ENCODE measurements around the gene FIG4. TPM values are rescaled to one million over a fixed set of nuclear protein-coding genes. Genes with fewer than 3 reads are reported as not detected.
"Not testable (repeated sequence)": the region's sequence is repeated elsewhere in the genome, so short reads cannot be mapped to it uniquely, and the experiment has no call there.

Gene FIG4
- total and polyA plus RNA-seq, 2 donors (not counting 1 experiment from before 2014, with no cell fraction given), result 21.1 to 38.3 TPM

- no peaks in the 10 kb centered on the region for H3K9me3 ChIP-seq (ENCODE audit: control insufficient read depth, insufficient read depth, low read depth, low read length)
- H3K9ac ChIP-seq (ENCODE audit: insufficient read depth, low read length), result no peak overlapping the region
- H3K4me2 ChIP-seq (ENCODE audit: extremely low read depth, insufficient read depth, low read length), result no peak overlapping the region
- H4K20me1 ChIP-seq (ENCODE audit: control insufficient read depth, extremely low read depth, insufficient read depth, low read length), result no peaks in the 10 kb centered on the region
- DNase-seq (ENCODE audit: low read depth in 2 of 2), result peak in 1 of 2 donors; percentile 39
- TF ChIP-seq EZH2 (IDR thresholded peaks at IDR 0.05; ENCODE audit: low read length, missing control alignments), result no peak
- no peaks in the 10 kb centered on the region for H3K36me3 ChIP-seq (ENCODE audit: control insufficient read depth, insufficient read depth, low read length)
- H3K27me3 ChIP-seq (ENCODE audit: control insufficient read depth, insufficient read depth, low read length), result no peaks in the 10 kb centered on the region
- H3K27ac ChIP-seq (ENCODE audit: insufficient read depth, low read length), result no peak overlapping the region
- H3K79me2 ChIP-seq (ENCODE audit: control insufficient read depth, insufficient read depth, low read length), result no peaks in the 10 kb centered on the region
- H3K4me1 ChIP-seq (ENCODE audit: control insufficient read depth, extremely low read depth, insufficient read depth, low read length), result no peaks in the 10 kb centered on the region
- H3K4me3 ChIP-seq (replicated peaks in 1 of 4; ENCODE audit: control extremely low read depth in 1 of 4, insufficient read depth in 1 of 4, low read depth in 3 of 4, low read length in 4 of 4), result no peak overlapping the region
- H2AFZ ChIP-seq (ENCODE audit: low read length), result no peak overlapping the region
Observed at GRCh38 chr6:109867009-109867969, 176.2 kb downstream of the FIG4 start.

GRCh38 chr6:109867970-109868358 is 176.9 kb downstream of the FIG4 start:
- DNase-seq (ENCODE audit: low read depth in 2 of 2), result peak; percentile 19 to 65
- Histone ChIP-seq H3K27ac (ENCODE audit: insufficient read depth, low read length) (no peak overlapping the region), H3K9me3 (ENCODE audit: control insufficient read depth, insufficient read depth, low read depth, low read length) (no peaks in the 10 kb centered on the region), H3K79me2 (ENCODE audit: control insufficient read depth, insufficient read depth, low read length) (no peaks in the 10 kb centered on the region), H3K9ac (ENCODE audit: insufficient read depth, low read length) (no peak overlapping the region), H2AFZ (ENCODE audit: low read length) (no peak overlapping the region), H3K27me3 (ENCODE audit: control insufficient read depth, insufficient read depth, low read length) (no peaks in the 10 kb centered on the region), H3K4me1 (ENCODE audit: control insufficient read depth, extremely low read depth, insufficient read depth, low read length) (no peaks in the 10 kb centered on the region), H4K20me1 (ENCODE audit: control insufficient read depth, extremely low read depth, insufficient read depth, low read length) (no peaks in the 10 kb centered on the region), H3K4me2 (ENCODE audit: extremely low read depth, insufficient read depth, low read length) (no peak overlapping the region), H3K4me3 (replicated peaks in 1 of 4; ENCODE audit: control extremely low read depth in 1 of 4, insufficient read depth in 1 of 4, low read depth in 3 of 4, low read length in 4 of 4) (no peak overlapping the region), H3K36me3 (ENCODE audit: control insufficient read depth, insufficient read depth, low read length) (no peaks in the 10 kb centered on the region)
- no peak for TF ChIP-seq EZH2 (IDR thresholded peaks at IDR 0.05; ENCODE audit: low read length, missing control alignments)
- no peak for TF ChIP-seq CTCF (conservative IDR thresholded peaks at IDR 0.05 in 1 of 2, IDR thresholded peaks at IDR 0.05 in 1 of 2; ENCODE audit: low read depth in 1 of 2, low read length in 2 of 2)

- DNase-seq (ENCODE audit: low read depth in 2 of 2), result peak in 1 of 2 donors; percentile 30
- H4K20me1 ChIP-seq (ENCODE audit: control insufficient read depth, extremely low read depth, insufficient read depth, low read length); H2AFZ ChIP-seq (ENCODE audit: low read length); H3K79me2 ChIP-seq (ENCODE audit: control insufficient read depth, insufficient read depth, low read length); H3K27me3 ChIP-seq (ENCODE audit: control insufficient read depth, insufficient read depth, low read length); H3K4me2 ChIP-seq (ENCODE audit: extremely low read depth, insufficient read depth, low read length); H3K4me3 ChIP-seq (replicated peaks in 1 of 4; ENCODE audit: control extremely low read depth in 1 of 4, insufficient read depth in 1 of 4, low read depth in 3 of 4, low read length in 4 of 4); H3K36me3 ChIP-seq (ENCODE audit: control insufficient read depth, insufficient read depth, low read length); H3K4me1 ChIP-seq (ENCODE audit: control insufficient read depth, extremely low read depth, insufficient read depth, low read length); H3K9me3 ChIP-seq (ENCODE audit: control insufficient read depth, insufficient read depth, low read depth, low read length); H3K27ac ChIP-seq (ENCODE audit: insufficient read depth, low read length); H3K9ac ChIP-seq (ENCODE audit: insufficient read depth, low read length): not testable (repeated sequence)
Observed at GRCh38 chr6:109869398-109870088, 178.4 kb downstream of the FIG4 start.
